A673 (cell line): ENCODE results near the gene VTN. TPM values are rescaled to one million over a fixed set of nuclear protein-coding genes. Genes with fewer than 3 reads are reported as not detected.

Source experiments
- BruUV-seq: library from RNA; stranded (reverse); fragments of 400-500 nt; replicated peaks from 2 replicates; lab custom pipeline; 2021; lab: Mats Ljungman, UMichigan
- CTCF ChIA-PET: fragments of 300-600 bp; sonication (Branson Sonifier 250); formaldehyde crosslinking; loops from one replicate; lab custom pipeline; 2022; ENCODE audit warnings: antibody characterized with exemption; lab: Charles Lee
- POLR2A ChIA-PET: fragments of 300-600 bp; sonication (Branson Sonifier 250); formaldehyde crosslinking; loops from one replicate; lab custom pipeline; 2022; ENCODE audit warnings: antibody characterized with exemption; ENCODE audit not compliant: low non-redundant PET; lab: Charles Lee
- DNase-seq: peaks from one replicate; pipeline ENCODE4 v3.0.0-alpha.2; 2015; ENCODE audit warnings: low spot score
- H3K27ac ChIP-seq: fragments of 200-600 bp; sonication (generic); 2 replicates; pipeline ENCODE4 v1.5.1; 2016; ENCODE audit warnings: mixed run types, low read depth, mild to moderate bottlenecking, mixed read lengths, antibody characterized with exemption, low read length; ENCODE audit not compliant: poor library complexity, severe bottlenecking
- H3K27me3 ChIP-seq: fragments of 200-600 bp; sonication (generic); replicated peaks from 2 replicates; pipeline ENCODE4 v1.6.1; 2017; ENCODE audit warnings: mixed run types, low read depth, mild to moderate bottlenecking, mixed read lengths, antibody characterized with exemption, low read length; ENCODE audit not compliant: insufficient read depth, poor library complexity
- H3K36me3 ChIP-seq: fragments of 200-600 bp; sonication (generic); 2 replicates; pipeline ENCODE4 v1.6.1; 2016; ENCODE audit warnings: mixed run types, mild to moderate bottlenecking, mixed read lengths, antibody characterized with exemption, low read length; ENCODE audit not compliant: insufficient read depth, poor library complexity, severe bottlenecking
- H3K4me1 ChIP-seq: fragments of 200-600 bp; sonication (generic); 2 replicates; pipeline ENCODE4 v1.6.1; 2017; ENCODE audit warnings: mixed run types, mild to moderate bottlenecking, mixed read lengths, antibody characterized with exemption, low read length; ENCODE audit not compliant: insufficient read depth, poor library complexity, severe bottlenecking
- H3K4me3 ChIP-seq: fragments of 200-600 bp; sonication (generic); 2 replicates; pipeline ENCODE4 v1.5.1; 2016; ENCODE audit warnings: low read depth, mixed run types, mild to moderate bottlenecking, mixed read lengths, low read length; ENCODE audit not compliant: poor library complexity, severe bottlenecking
- H3K9me3 ChIP-seq: fragments of 200-600 bp; sonication (generic); 2 replicates; pipeline ENCODE4 v1.6.1; 2016; ENCODE audit warnings: mixed run types, low read depth, mild to moderate bottlenecking, mixed read lengths, antibody characterized with exemption, low read length; ENCODE audit not compliant: poor library complexity, severe bottlenecking
- CTCF ChIP-seq: fragments of 300-800, 200-600 bp; sonication (generic); conservative IDR thresholded peaks from 2 replicates; pipeline ENCODE4 v1.5.1; 2017; ENCODE audit warnings: low read depth, mild to moderate bottlenecking, antibody characterized with exemption, low read length, moderate library complexity, mixed read lengths
- EZH2 ChIP-seq: fragments of 200-600 bp; sonication (generic); IDR thresholded peaks from 2 replicates; pipeline ENCODE4 v1.6.1; 2017; ENCODE audit warnings: borderline replicate concordance, low read depth, mild to moderate bottlenecking, mixed read lengths, antibody characterized with exemption, low read length; ENCODE audit not compliant: poor library complexity, severe bottlenecking
- intact Hi-C: fragments of 100-400 bp; cut with micrococcal nuclease; formaldehyde crosslinking; loops from one replicate; pipeline ENCODE4 v1.10.0; 2022; ENCODE audit not compliant: unreplicated experiment
- total RNA-seq: library from RNA; stranded (reverse); gene quantifications from 2 replicates; pipeline ENCODE4 v1.2.3, GENCODE V29; 2021

VTN gene
- total RNA-seq, 1 experiment from 2014 or later, result 0.26 TPM

DNA sequence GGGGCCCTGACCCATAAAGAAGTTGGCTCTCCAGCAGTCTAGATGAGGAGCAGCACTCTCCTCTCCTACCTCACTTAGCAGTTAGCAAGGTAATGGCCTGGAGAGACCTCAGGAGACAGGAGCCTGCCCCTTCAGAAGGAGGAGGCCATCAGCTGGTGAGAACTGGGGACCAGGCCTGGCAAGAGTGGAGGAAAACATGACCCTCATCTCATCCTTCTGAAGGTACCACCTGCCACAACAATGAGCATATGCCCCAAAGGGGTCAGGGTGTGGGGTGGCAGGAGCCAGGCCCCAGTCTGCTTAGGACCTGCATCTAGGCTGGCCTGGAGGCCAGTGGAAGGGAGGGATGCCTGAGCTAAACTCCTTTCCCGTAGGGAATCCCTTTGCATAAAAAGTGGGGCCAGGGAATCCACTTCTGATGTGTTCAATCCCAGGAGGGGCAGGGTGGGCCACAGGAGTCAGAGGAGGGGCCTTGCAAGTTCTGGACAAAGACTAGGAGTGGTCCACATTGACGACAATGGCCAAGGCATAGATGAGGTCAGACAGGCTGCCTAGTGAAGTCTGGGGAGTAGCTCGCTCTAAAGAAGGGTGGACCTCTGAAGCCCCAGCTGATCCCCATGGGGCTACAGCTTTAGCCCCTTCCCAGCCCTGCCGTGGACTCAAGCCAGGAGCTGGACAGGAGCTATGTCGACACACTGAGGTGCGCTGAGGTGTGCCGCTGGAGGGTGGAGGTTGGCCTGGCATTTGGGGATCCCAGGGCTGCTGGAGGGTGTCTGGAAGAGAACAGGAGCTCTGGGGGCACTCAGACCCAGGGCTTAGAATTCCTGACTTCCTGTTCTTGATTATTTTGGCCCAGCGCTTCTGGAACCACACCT is 6.1 kb downstream of the VTN start:
- peaks cover 30% of the 10 kb centered on the region for H3K36me3 ChIP-seq
- no peaks in the 10 kb centered on the region for H3K4me1 ChIP-seq
- no TSS peak for BruUV-seq
- CTCF ChIA-PET, result no interaction called here
- no peak for DNase-seq
- POLR2A ChIA-PET, result no interaction called here
- H3K9me3 ChIP-seq, result no peaks in the 10 kb centered on the region
- TF ChIP-seq EZH2 (no peak), CTCF (no peak)
- intact Hi-C loops, result no loop called here
- H3K27ac ChIP-seq, result no peak overlapping the region
- no peaks in the 10 kb centered on the region for H3K27me3 ChIP-seq
- no peak overlapping the region for H3K4me3 ChIP-seq

DNA sequence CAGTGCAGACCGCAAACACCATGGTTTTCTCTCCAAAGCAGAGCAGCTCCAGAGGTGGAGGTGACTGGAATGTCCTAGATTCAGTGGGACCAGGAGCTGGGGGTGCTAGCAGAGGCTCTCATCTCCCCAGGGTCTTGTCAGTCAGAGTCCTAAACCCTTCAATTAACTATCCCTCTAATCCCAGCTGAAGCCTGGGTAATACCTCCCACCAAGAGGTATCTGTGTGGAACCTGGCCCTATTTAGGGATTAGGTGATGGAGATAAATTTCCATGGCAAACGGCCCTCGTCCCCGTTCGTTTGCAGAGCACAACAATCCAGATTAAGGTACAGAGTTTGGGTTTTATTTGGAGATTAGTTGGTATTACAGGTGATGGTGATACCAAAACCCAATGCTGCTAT is 6.9 kb downstream of the VTN start:
- ChIA-PET POLR2A (no interaction called here), CTCF (no interaction called here)
- Histone ChIP-seq H3K4me3 (no peak overlapping the region), H3K27me3 (no peaks in the 10 kb centered on the region), H3K4me1 (peaks cover 4% of the 10 kb centered on the region), H3K27ac (no peak overlapping the region), H3K9me3 (no peaks in the 10 kb centered on the region), H3K36me3 (peaks cover 31% of the 10 kb centered on the region)
- DNase-seq, result no peak
- BruUV-seq, result no TSS peak
- intact Hi-C loops, result no loop called here
- TF ChIP-seq EZH2, result no peak
- no peak for TF ChIP-seq CTCF

- peaks cover 48% of the 10 kb centered on the region for H3K36me3 ChIP-seq
- ChIA-PET CTCF (no interaction called here), POLR2A (interaction anchor here (0.6 to 1.3 kb wide), 2 partner anchors 14 to 22 kb away, joined by 3 to 8 read pairs; partner anchors contain the start of genes IFT20, SARM1 and TNFAIP1)
- peaks cover 12% of the 10 kb centered on the region for H3K4me1 ChIP-seq
- H3K27me3 ChIP-seq, result no peaks in the 10 kb centered on the region
- no peak for DNase-seq
- intact Hi-C loops, result no loop called here
- peak overlapping the region; percentile 90 for H3K27ac ChIP-seq
- TF ChIP-seq EZH2 (no peak), CTCF (no peak)
- peak overlapping the region; percentile 84 for H3K4me3 ChIP-seq
- no peaks in the 10 kb centered on the region for H3K9me3 ChIP-seq
- BruUV-seq, result no TSS peak
Measured at GRCh38 chr17:28357901-28358197, 12.3 kb downstream of the VTN start.
